ENCODE measurements around the gene KRTAP10-10. TPM values are rescaled to one million over a fixed set of nuclear protein-coding genes. Genes with fewer than 3 reads are reported as not detected.
"Not testable (repeated sequence)": the region's sequence is repeated elsewhere in the genome, so short reads cannot be mapped to it uniquely, and the experiment has no call there.

KRTAP10-10 gene
- total and polyA plus RNA-seq, 5 donors from 2014 or later, result not detected

DNA sequence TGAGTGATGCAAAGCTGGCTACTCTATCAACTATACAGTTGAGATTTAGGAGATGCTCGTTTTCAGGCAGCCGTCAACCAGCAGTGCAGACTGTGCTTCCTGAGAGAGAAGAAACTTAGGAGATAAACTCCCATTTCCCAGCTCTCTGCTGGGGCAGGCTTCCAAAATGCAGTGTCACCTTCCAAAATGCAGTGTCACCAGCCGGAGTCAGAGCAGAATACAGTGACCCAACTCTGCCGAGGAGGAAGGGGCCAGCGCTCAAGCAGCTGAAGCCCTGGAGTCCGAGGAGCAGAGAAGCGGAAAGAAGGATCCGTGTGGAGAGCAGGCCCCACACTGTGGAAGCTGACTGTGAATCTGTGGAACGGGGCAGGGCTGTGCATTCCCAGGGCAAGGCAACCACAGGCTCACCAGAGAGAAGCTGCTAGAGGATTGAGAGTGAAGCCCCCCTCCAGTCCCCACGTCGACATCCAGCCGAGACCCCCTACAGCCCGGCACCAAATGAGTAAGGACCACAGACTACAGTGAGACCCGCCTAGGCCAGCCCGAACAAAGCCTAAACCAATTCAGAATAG, 45.5 kb downstream of the KRTAP10-10 start:
- Histone ChIP-seq H3K27me3 (ENCODE audit: control insufficient read depth, insufficient read depth, low read length) (peaks cover 5% of the 10 kb centered on the region), H3K9me3 (ENCODE audit: control insufficient read depth in 2 of 2, low read length in 2 of 2) (no peaks in the 10 kb centered on the region), H3K27ac (ENCODE audit: insufficient read depth, low read length, poor library complexity, severe bottlenecking) (no peak overlapping the region), H3K36me3 (ENCODE audit: control insufficient read depth, insufficient read depth, low read length) (no peaks in the 10 kb centered on the region), H3K4me3 (ENCODE audit: low read depth, low read length) (no peak overlapping the region), H3K4me1 (ENCODE audit: control insufficient read depth, insufficient read depth, low read length, poor library complexity, severe bottlenecking) (no peaks in the 10 kb centered on the region)
- no peak for ATAC-seq (ENCODE audit: low read depth in 2 of 2)
- Mint-ChIP-seq H3K27me3 (peaks cover 29% of the 10 kb centered on the region), H3K9me3 (peaks cover 0 to 1% (median 0%) of the 10 kb centered on the region in 7 donors), H3K4me3 (no peak overlapping the region), H3K4me1 (peaks cover 0 to 3% (median 1%) of the 10 kb centered on the region in 4 donors), H3K36me3 (no peaks in the 10 kb centered on the region), H3K27ac (peak overlapping the region in 1 of 3 donors; percentile 36)
- DNase-seq, result no peak

DNA sequence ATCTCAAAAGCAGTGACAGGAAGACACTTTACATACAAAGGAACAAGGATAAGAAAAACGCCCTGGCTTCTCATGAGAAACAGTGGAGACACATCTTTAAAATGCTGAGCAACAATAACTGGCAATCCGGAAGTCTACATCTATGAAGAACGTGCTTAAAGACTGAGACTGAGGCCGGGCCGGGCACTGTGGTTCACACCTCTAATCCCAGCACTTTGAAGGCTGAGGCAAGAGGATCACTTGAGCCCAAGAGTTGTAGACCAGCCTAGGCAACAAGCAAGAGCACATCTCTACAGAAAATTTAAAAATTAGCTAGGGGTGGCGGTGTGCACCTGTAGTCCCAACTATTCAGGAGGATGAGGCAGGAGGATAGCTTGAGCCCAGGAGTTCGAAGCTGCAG, 46.9 kb downstream of the KRTAP10-10 start:
- Mint-ChIP-seq H3K4me3 (no peak overlapping the region), H3K27ac (no peak overlapping the region)

DNA sequence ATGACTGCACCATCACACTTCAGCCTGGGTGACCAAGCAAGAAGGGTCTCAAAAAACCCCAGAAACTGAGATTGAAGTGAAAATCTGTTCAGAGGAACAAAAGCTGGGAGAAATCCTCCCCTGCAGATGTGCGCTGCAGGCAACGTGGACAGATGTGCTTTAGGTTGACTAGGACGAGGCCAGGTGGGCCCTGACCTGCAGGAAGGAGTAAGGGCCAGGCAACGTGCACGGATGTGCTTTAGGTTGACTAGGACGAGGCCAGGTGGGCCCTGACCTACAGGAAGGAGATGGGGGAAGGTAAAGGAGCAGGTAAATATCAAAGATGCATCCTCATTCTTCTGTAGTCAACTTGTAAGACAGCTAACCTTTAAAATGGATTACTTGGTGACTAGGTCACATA, 47.3 kb downstream of the KRTAP10-10 start:
- no peak for ATAC-seq (ENCODE audit: low read depth in 2 of 2)
- Mint-ChIP-seq H3K36me3 (no peaks in the 10 kb centered on the region), H3K4me3 (no peak overlapping the region), H3K27ac (no peak overlapping the region), H3K27me3 (peaks cover 26% of the 10 kb centered on the region), H3K4me1 (peaks cover 0 to 3% (median 1%) of the 10 kb centered on the region in 4 donors), H3K9me3 (peaks cover 0 to 1% (median 0%) of the 10 kb centered on the region in 7 donors)
- H3K27me3 ChIP-seq (ENCODE audit: control insufficient read depth, insufficient read depth, low read length), result peaks cover 3% of the 10 kb centered on the region
- no peaks in the 10 kb centered on the region for H3K4me1 ChIP-seq (ENCODE audit: control insufficient read depth, insufficient read depth, low read length, poor library complexity, severe bottlenecking)
- DNase-seq, result no peak
- no peaks in the 10 kb centered on the region for H3K36me3 ChIP-seq (ENCODE audit: control insufficient read depth, insufficient read depth, low read length)
- no peak overlapping the region for H3K27ac ChIP-seq (ENCODE audit: insufficient read depth, low read length, poor library complexity, severe bottlenecking)
- no peaks in the 10 kb centered on the region for H3K9me3 ChIP-seq (ENCODE audit: control insufficient read depth in 2 of 2, low read length in 2 of 2)
- H3K4me3 ChIP-seq (ENCODE audit: low read depth, low read length), result no peak overlapping the region

More for the DNA sequence above, 46.9 kb downstream of the KRTAP10-10 start:
- Mint-ChIP-seq H3K27me3 (peaks cover 26% of the 10 kb centered on the region), H3K36me3 (no peaks in the 10 kb centered on the region), H3K4me1 (peaks cover 0 to 3% (median 1%) of the 10 kb centered on the region in 4 donors), H3K9me3 (peaks cover 0 to 1% (median 0%) of the 10 kb centered on the region in 7 donors)
- no peak for ATAC-seq (ENCODE audit: low read depth in 2 of 2)
- Histone ChIP-seq H3K4me3 (ENCODE audit: low read depth, low read length) (no peak overlapping the region), H3K4me1 (ENCODE audit: control insufficient read depth, insufficient read depth, low read length, poor library complexity, severe bottlenecking) (no peaks in the 10 kb centered on the region), H3K27ac (ENCODE audit: insufficient read depth, low read length, poor library complexity, severe bottlenecking) (no peak overlapping the region), H3K27me3 (ENCODE audit: control insufficient read depth, insufficient read depth, low read length) (peaks cover 5% of the 10 kb centered on the region), H3K36me3 (ENCODE audit: control insufficient read depth, insufficient read depth, low read length) (no peaks in the 10 kb centered on the region), H3K9me3 (ENCODE audit: control insufficient read depth in 2 of 2, low read length in 2 of 2) (no peaks in the 10 kb centered on the region)
- DNase-seq, result no peak

DNA sequence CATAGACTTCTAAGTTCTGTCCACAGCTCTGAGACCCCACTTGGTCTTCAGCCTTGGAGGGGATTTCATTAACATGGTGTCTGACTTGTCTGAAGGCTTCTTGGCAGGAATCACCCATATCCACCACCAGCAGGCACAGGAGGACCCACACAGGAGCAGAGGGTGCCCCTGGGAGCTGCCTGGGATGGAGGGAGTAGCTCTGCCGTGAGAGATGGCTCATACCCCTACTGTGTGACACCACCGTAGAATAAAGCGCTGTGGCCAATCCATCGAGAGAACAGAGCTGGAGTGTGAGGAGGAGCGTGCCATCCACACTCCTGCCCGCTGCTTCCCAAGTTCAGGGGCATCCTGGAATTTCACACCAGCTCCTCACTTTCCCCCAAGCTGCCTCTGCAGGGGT, 47.9 kb downstream of the KRTAP10-10 start:
- not testable (repeated sequence) for H3K27me3 ChIP-seq (ENCODE audit: control insufficient read depth, insufficient read depth, low read length); H3K4me3 ChIP-seq (ENCODE audit: low read depth, low read length); H3K4me1 Mint-ChIP-seq; H3K9me3 Mint-ChIP-seq; DNase-seq; H3K36me3 Mint-ChIP-seq; H3K27ac Mint-ChIP-seq; H3K27ac ChIP-seq (ENCODE audit: insufficient read depth, low read length, poor library complexity, severe bottlenecking); ATAC-seq (ENCODE audit: low read depth in 2 of 2); H3K9me3 ChIP-seq (ENCODE audit: control insufficient read depth in 2 of 2, low read length in 2 of 2); H3K4me3 Mint-ChIP-seq; H3K4me1 ChIP-seq (ENCODE audit: control insufficient read depth, insufficient read depth, low read length, poor library complexity, severe bottlenecking); H3K36me3 ChIP-seq (ENCODE audit: control insufficient read depth, insufficient read depth, low read length)
- H3K27me3 Mint-ChIP-seq, result peaks cover 28% of the 10 kb centered on the region

DNA sequence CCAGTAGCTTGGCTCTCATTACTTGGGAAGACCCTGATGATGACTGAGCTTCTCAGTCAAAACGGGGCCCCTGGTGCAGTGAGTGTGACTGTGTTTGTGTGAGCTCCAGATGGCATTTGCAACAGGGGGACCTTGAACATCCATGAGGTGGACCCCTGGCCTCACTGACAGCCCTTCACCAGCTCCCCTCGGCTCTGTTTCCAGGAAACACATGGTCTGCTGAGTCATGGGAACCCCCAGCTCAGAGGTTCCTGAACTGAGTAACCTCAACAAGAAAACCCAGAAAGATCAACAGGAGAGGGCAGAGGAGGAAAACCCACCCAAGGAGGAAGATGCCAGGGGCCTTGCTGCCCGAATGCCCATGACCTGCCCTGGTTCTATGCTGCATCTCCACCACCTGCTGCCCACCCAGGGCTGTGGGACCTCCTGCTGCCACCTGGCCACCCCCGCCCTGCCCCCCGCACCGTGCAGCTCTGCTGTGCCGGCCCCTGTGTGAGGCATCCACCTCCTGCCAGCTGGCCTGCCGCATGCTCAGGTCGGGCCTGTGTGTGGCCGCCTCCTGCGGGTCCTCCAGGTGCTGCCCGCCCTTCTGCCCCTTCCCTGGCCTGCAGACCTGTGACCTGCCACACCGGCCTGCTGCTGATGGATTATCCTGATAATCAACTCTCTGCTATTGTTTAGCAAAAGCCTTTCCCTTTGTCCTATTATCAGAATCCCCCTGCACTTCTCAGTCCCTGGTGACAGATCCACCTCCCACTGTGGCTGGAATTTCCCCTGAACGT, 49.0 kb downstream of the KRTAP10-10 start:
- Histone ChIP-seq H3K36me3 (ENCODE audit: control insufficient read depth, insufficient read depth, low read length) (no peaks in the 10 kb centered on the region), H3K27ac (ENCODE audit: insufficient read depth, low read length, poor library complexity, severe bottlenecking) (no peak overlapping the region), H3K27me3 (ENCODE audit: control insufficient read depth, insufficient read depth, low read length) (peaks cover 4% of the 10 kb centered on the region), H3K9me3 (ENCODE audit: control insufficient read depth in 2 of 2, low read length in 2 of 2) (no peaks in the 10 kb centered on the region), H3K4me3 (ENCODE audit: low read depth, low read length) (no peak overlapping the region), H3K4me1 (ENCODE audit: control insufficient read depth, insufficient read depth, low read length, poor library complexity, severe bottlenecking) (no peaks in the 10 kb centered on the region)
- H3K27ac Mint-ChIP-seq, result peak overlapping the region in 1 of 3 donors; percentile 55
- H3K4me3 Mint-ChIP-seq, result no peak overlapping the region
- DNase-seq (no peak), ATAC-seq (ENCODE audit: low read depth in 2 of 2) (no peak)
- no peaks in the 10 kb centered on the region for H3K9me3 Mint-ChIP-seq
- peaks cover 30% of the 10 kb centered on the region for H3K27me3 Mint-ChIP-seq
- H3K4me1 Mint-ChIP-seq, result peaks cover 0 to 3% (median 1%) of the 10 kb centered on the region in 4 donors
- no peaks in the 10 kb centered on the region for H3K36me3 Mint-ChIP-seq

DNA sequence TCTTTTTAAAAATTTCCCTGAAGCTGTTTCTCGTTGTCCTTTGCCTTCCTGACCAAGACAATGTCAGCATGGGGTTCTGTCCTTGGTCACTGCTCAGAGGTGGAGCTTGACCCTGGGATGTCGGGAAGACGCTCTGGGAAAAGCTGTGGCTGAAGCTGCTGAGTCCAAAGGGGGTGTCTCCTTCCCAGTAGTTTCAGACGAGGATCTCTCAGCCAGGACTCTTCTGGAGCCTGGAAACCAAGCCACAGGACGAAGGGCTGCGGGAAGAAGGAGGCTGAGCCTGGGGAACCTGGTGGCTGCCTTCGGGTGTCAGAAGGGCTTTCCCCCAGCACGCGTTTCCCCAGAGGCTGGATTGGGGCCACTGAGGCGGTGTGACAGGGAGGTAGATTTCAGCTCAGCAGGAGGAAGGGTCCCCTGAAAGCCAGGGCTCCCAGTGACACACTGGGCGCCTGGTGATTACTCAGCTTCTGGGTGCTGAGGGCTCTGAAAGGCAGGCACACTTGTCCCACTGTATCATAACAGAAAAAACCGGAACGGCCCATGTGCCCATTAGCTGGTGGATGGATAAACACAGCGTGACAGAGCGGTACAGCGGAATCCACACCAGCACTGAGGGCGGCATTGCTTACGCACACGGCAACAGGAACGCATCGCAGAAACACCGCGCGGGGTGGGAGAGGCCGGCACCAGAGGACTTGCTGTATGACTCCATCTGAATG, 49.8 kb downstream of the KRTAP10-10 start:
- Mint-ChIP-seq H3K36me3 (no peaks in the 10 kb centered on the region), H3K27ac (peak overlapping the region in 1 of 3 donors; percentile 59), H3K4me3 (no peak overlapping the region), H3K4me1 (peaks cover 0 to 7% (median 4%) of the 10 kb centered on the region in 4 donors), H3K27me3 (peaks cover 38% of the 10 kb centered on the region), H3K9me3 (no peaks in the 10 kb centered on the region)
- Histone ChIP-seq H3K36me3 (ENCODE audit: control insufficient read depth, insufficient read depth, low read length) (no peaks in the 10 kb centered on the region), H3K9me3 (ENCODE audit: control insufficient read depth in 2 of 2, low read length in 2 of 2) (peaks cover 0 to under 1% of the 10 kb centered on the region in 2 experiments), H3K4me1 (ENCODE audit: control insufficient read depth, insufficient read depth, low read length, poor library complexity, severe bottlenecking) (no peaks in the 10 kb centered on the region), H3K27ac (ENCODE audit: insufficient read depth, low read length, poor library complexity, severe bottlenecking) (no peak overlapping the region), H3K4me3 (ENCODE audit: low read depth, low read length) (no peak overlapping the region), H3K27me3 (ENCODE audit: control insufficient read depth, insufficient read depth, low read length) (peaks cover 4% of the 10 kb centered on the region)
- DNase-seq (no peak), ATAC-seq (ENCODE audit: low read depth in 2 of 2) (no peak)

DNA sequence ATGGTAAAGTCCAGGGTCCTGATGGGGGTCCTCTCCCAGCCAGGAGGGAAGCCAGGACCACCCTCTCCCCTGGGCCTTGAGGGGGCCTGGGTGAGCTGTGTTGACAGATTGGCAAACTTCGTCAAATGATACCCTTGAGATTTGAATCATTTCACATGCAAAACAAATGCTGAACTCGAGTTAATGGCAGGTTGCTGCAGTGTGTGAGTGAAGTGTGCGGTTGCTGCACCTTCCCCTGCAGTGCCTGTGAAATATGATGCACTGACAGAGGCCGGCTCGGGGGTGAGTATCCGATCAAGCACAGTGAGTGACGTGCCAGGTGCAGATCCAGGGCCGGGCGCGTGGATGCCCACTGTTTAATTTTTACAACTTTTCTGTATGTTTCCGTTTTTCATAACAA, 50.5 kb downstream of the KRTAP10-10 start:
- peaks cover 6% of the 10 kb centered on the region for H3K27me3 ChIP-seq (ENCODE audit: control insufficient read depth, insufficient read depth, low read length)
- no peak overlapping the region for H3K27ac ChIP-seq (ENCODE audit: insufficient read depth, low read length, poor library complexity, severe bottlenecking)
- H3K4me1 ChIP-seq (ENCODE audit: control insufficient read depth, insufficient read depth, low read length, poor library complexity, severe bottlenecking), result no peaks in the 10 kb centered on the region
- no peak overlapping the region for H3K4me3 Mint-ChIP-seq
- peaks cover 42% of the 10 kb centered on the region for H3K27me3 Mint-ChIP-seq
- peaks cover 0 to 5% (median under 1%) of the 10 kb centered on the region in 7 donors for H3K9me3 Mint-ChIP-seq
- peaks cover 2 to 7% of the 10 kb centered on the region in 2 experiments for H3K9me3 ChIP-seq (ENCODE audit: control insufficient read depth in 2 of 2, low read length in 2 of 2)
- no peaks in the 10 kb centered on the region for H3K36me3 Mint-ChIP-seq
- no peak for ATAC-seq (ENCODE audit: low read depth in 2 of 2)
- H3K4me3 ChIP-seq (ENCODE audit: low read depth, low read length), result no peak overlapping the region
- peak overlapping the region in 1 of 3 donors; percentile 6 for H3K27ac Mint-ChIP-seq
- H3K4me1 Mint-ChIP-seq, result peaks cover 0 to 7% (median 4%) of the 10 kb centered on the region in 4 donors
- no peak for DNase-seq
- H3K36me3 ChIP-seq (ENCODE audit: control insufficient read depth, insufficient read depth, low read length), result no peaks in the 10 kb centered on the region

All from CD4-positive, CD25-positive, alpha-beta regulatory T cell (primary cell).